Smooth muscle cell (in vitro differentiated cells): ENCODE measurements around the gene CCR5. TPM values are rescaled to one million over a fixed set of nuclear protein-coding genes. Genes with fewer than 3 reads are reported as not detected.

Experiments used
- DNase-seq: peaks from one replicate; lab custom pipeline; 2025; ENCODE audit not compliant: unreplicated experiment; lab: John Stamatoyannopoulos, UW
- H2AFZ ChIP-seq: fragments of 200-600 bp; sonication (generic); 2 replicates; pipeline ENCODE4 v1.6.0; 2016; ENCODE audit warnings: antibody characterized with exemption, low read depth, mild to moderate bottlenecking
- H3F3A ChIP-seq: fragments of 200-600 bp; sonication (generic); 2 replicates; pipeline ENCODE4 v1.6.0; 2017; ENCODE audit warnings: antibody characterized with exemption, low read depth
- H3K27ac ChIP-seq: fragments of 200-600 bp; sonication (generic); 2 replicates; pipeline ENCODE4 v1.5.1; 2016; ENCODE audit warnings: low read depth, mild to moderate bottlenecking
- H3K27me3 ChIP-seq: fragments of 200-600 bp; sonication (generic); 2 replicates; pipeline ENCODE4 v1.6.1; 2016; ENCODE audit warnings: low read depth, mild to moderate bottlenecking
- H3K36me3 ChIP-seq: fragments of 200-600 bp; sonication (generic); 2 replicates; pipeline ENCODE4 v1.5.1; 2016; ENCODE audit warnings: low read depth
- H3K4me1 ChIP-seq: fragments of 200-600 bp; sonication (generic); 2 replicates; pipeline ENCODE4 v1.5.1; 2016; ENCODE audit warnings: low read depth
- H3K4me2 ChIP-seq: fragments of 200-600 bp; sonication (generic); 2 replicates; pipeline ENCODE4 v1.6.0; 2016; ENCODE audit warnings: mild to moderate bottlenecking
- H3K4me3 ChIP-seq: fragments of 200-600 bp; sonication (generic); 2 replicates; pipeline ENCODE4 v1.5.1; 2016; ENCODE audit warnings: mild to moderate bottlenecking
- H3K79me2 ChIP-seq: fragments of 200-600 bp; sonication (generic); 2 replicates; pipeline ENCODE4 v1.6.0; 2016; ENCODE audit warnings: low read depth, mild to moderate bottlenecking
- H3K9ac ChIP-seq: fragments of 200-600 bp; sonication (generic); 2 replicates; pipeline ENCODE4 v1.6.0; 2016; ENCODE audit warnings: low read depth
- H3K9me3 ChIP-seq: fragments of 200-600 bp; sonication (generic); replicated peaks from 2 replicates; pipeline ENCODE4 v1.5.1; 2016; ENCODE audit warnings: low read depth
- H4K20me1 ChIP-seq: fragments of 200-600 bp; sonication (generic); 2 replicates; pipeline ENCODE4 v1.6.0; 2016; ENCODE audit warnings: low read depth
- CTCF ChIP-seq: fragments of 200-600 bp; sonication (generic); IDR thresholded peaks from 2 replicates; pipeline ENCODE4 v1.5.1; 2017; ENCODE audit warnings: borderline replicate concordance, mild to moderate bottlenecking, antibody characterized with exemption; ENCODE audit not compliant: insufficient read depth, poor library complexity, severe bottlenecking
- WGBS: methylation state at CpG from one replicate; pipeline ENCODE4 v1.1.7; 2016; ENCODE audit warnings: low lambda C conversion rate; 5-methylcytosine and 5-hydroxymethylcytosine counted together
- polyA plus RNA-seq: library from polyadenylated mRNA; unstranded; fragments of >200 nt; fragmentation: Nextera tagmentation; extraction: Ambion mirVana; gene quantifications from 2 replicates; pipeline ENCODE4 v1.2.1, GENCODE V29; 2016
- total RNA-seq: library from RNA; depleted of rRNA; stranded (reverse); fragments of >200 nt; gene quantifications from 2 replicates; pipeline ENCODE4 v1.2.3, GENCODE V29; 2014

Gene CCR5
- total and polyA plus RNA-seq, 2 experiments from 2014 or later = not detected

GRCh38 chr3:46407970-46408369 is 37.2 kb downstream of the CCR5 start:
- no peaks in the 10 kb centered on the region for H3F3A ChIP-seq
- no peak overlapping the region for H3K27ac ChIP-seq
- no peak overlapping the region for H2AFZ ChIP-seq
- no peak for DNase-seq
- no peaks in the 10 kb centered on the region for H3K9me3 ChIP-seq
- TF ChIP-seq CTCF = no peak
- H3K79me2 ChIP-seq = no peaks in the 10 kb centered on the region
- peaks cover 95% of the 10 kb centered on the region for H3K27me3 ChIP-seq
- H3K36me3 ChIP-seq = no peaks in the 10 kb centered on the region
- no peaks in the 10 kb centered on the region for H3K4me1 ChIP-seq
- 92% methylated on average over 7 of the region's 7 CpGs for WGBS
- no peak overlapping the region for H3K4me3 ChIP-seq
- H4K20me1 ChIP-seq = no peaks in the 10 kb centered on the region
- no peak overlapping the region for H3K4me2 ChIP-seq
- no peak overlapping the region for H3K9ac ChIP-seq

GRCh38 chr3:46408853-46409252 is 38.1 kb downstream of the CCR5 start:
- Histone ChIP-seq H3K79me2 (no peaks in the 10 kb centered on the region), H3K9ac (no peak overlapping the region), H3K27ac (no peak overlapping the region), H3K4me2 (no peak overlapping the region), H4K20me1 (no peaks in the 10 kb centered on the region), H3K27me3 (peaks cover 88% of the 10 kb centered on the region), H3K9me3 (no peaks in the 10 kb centered on the region), H2AFZ (no peak overlapping the region), H3K36me3 (no peaks in the 10 kb centered on the region), H3K4me3 (no peak overlapping the region), H3K4me1 (no peaks in the 10 kb centered on the region), H3F3A (no peaks in the 10 kb centered on the region)
- TF ChIP-seq CTCF = no peak
- 92% methylated on average over 7 of the region's 7 CpGs for WGBS
- DNase-seq = no peak

GRCh38 chr3:46409739-46410489 is 39.2 kb downstream of the CCR5 start:
- Histone ChIP-seq H3K9ac (no peak overlapping the region), H3F3A (no peaks in the 10 kb centered on the region), H3K4me2 (no peak overlapping the region), H2AFZ (no peak overlapping the region), H3K9me3 (no peaks in the 10 kb centered on the region), H3K79me2 (no peaks in the 10 kb centered on the region), H4K20me1 (no peaks in the 10 kb centered on the region), H3K4me3 (no peak overlapping the region), H3K36me3 (no peaks in the 10 kb centered on the region), H3K4me1 (no peaks in the 10 kb centered on the region), H3K27ac (no peak overlapping the region), H3K27me3 (peaks cover 80% of the 10 kb centered on the region)
- TF ChIP-seq CTCF = no peak
- DNase-seq = no peak
- WGBS = 93% methylated on average over 9 of the region's 9 CpGs

- Histone ChIP-seq H3K4me2 (no peak overlapping the region), H3K9me3 (no peaks in the 10 kb centered on the region), H3K9ac (no peak overlapping the region), H4K20me1 (no peaks in the 10 kb centered on the region), H3K79me2 (no peaks in the 10 kb centered on the region), H3K36me3 (no peaks in the 10 kb centered on the region), H3K27me3 (peaks cover 78% of the 10 kb centered on the region), H3K4me3 (no peak overlapping the region), H3K4me1 (no peaks in the 10 kb centered on the region), H3F3A (no peaks in the 10 kb centered on the region), H3K27ac (no peak overlapping the region), H2AFZ (no peak overlapping the region)
- no peak for TF ChIP-seq CTCF
- 83% methylated on average over 2 of the region's 2 CpGs for WGBS
- DNase-seq = no peak
Measured at GRCh38 chr3:46410669-46411068, 39.9 kb downstream of the CCR5 start.
